ENCODE measurements around the gene ARPC1B. TPM values are rescaled to one million over a fixed set of nuclear protein-coding genes. Genes with fewer than 3 reads are reported as not detected.

ARPC1B gene
- total RNA-seq, 4 donors from 2014 or later = 214 to 273 (median 228) TPM

DNA sequence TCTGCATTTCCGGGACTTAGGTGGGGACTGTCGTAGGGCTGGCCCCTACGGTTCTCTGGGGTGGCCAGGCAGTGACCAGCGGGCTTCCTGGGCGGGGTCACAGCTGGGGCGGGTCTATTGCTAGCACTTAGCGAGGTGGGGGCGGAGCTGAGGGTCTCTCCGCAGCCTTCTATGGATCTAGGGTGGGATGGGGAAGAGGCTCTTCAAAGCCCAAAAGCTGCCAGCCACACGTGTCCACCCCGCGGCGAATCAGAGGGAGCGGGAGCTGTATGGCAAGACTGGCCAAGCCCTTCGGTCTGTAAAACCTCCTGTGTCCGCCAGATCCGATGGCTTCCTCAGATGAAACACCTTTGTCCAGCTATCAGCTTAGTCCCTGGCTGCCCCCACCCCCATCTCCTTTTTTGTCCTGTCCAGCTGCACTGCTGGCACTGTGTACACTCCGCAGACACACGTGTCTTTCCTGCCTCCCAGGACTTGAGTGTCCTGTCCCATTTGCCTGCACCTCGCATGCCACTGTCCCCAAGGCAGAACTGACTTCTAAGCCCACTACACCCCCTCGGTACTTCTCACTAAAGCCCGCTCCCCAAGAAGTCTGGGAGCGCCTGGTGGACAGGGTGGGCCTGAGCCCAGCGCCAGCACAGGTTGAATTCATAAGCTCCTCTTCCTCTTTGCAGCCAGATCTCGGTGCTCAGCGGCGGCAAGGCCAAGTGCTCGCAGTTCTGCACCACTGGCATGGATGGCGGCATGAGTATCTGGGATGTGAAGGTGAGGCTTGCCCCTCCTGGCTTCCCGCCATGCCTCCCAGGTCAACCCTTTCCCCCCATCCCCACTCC, 19.0 kb downstream of the ARPC1B start:
- WGBS, 2 donors = 24 to 37% methylated on average over 22 of the region's 30 CpGs
- no peaks in the 10 kb centered on the region for H3K27me3 ChIP-seq
- H3K27ac ChIP-seq = peak overlapping the region in 2 of 3 donors; percentile 5 to 61
- H3K36me3 ChIP-seq = peaks cover 53 to 60% of the 10 kb centered on the region in 2 donors
- H3K4me1 ChIP-seq = peaks cover 6 to 12% of the 10 kb centered on the region in 2 donors
- intact Hi-C loops (cut with DNase I) = no loop called here
- H3K9me3 ChIP-seq = no peaks in the 10 kb centered on the region
- peak overlapping the region; percentile 4 to 58 (median 54) for H3K4me3 ChIP-seq (replicated peaks in 1 of 3)
- TF ChIP-seq, protein P1, sequence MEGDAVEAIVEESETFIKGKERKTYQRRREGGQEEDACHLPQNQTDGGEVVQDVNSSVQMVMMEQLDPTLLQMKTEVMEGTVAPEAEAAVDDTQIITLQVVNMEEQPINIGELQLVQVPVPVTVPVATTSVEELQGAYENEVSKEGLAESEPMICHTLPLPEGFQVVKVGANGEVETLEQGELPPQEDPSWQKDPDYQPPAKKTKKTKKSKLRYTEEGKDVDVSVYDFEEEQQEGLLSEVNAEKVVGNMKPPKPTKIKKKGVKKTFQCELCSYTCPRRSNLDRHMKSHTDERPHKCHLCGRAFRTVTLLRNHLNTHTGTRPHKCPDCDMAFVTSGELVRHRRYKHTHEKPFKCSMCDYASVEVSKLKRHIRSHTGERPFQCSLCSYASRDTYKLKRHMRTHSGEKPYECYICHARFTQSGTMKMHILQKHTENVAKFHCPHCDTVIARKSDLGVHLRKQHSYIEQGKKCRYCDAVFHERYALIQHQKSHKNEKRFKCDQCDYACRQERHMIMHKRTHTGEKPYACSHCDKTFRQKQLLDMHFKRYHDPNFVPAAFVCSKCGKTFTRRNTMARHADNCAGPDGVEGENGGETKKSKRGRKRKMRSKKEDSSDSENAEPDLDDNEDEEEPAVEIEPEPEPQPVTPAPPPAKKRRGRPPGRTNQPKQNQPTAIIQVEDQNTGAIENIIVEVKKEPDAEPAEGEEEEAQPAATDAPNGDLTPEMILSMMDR (IDR thresholded peaks at IDR 0.05) = no peak
- peak in 1 of 2 donors; percentile 20 for TF ChIP-seq POLR2A (IDR thresholded peaks at IDR 0.05)
- peak; percentile 53 to 71 for DNase-seq

DNA sequence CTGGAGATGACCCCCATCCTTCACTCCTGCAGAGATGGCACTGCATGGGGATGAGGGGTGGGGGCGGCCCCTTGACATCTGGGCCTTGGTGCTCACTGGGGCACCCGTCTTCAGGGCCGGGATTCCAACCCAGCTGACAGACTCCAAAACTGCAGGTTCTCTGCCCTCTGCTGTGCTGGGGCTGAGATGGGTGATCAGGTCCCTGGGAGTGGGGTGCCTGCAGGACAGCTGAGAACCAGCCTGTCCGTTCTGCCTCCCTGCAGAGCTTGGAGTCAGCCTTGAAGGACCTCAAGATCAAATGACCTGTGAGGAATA, 19.6 kb downstream of the ARPC1B start:
- intact Hi-C loops (cut with DNase I) = no loop called here
- H3K27me3 ChIP-seq = no peaks in the 10 kb centered on the region
- TF ChIP-seq, protein P1 (IDR thresholded peaks at IDR 0.05) = no peak
- no peak for TF ChIP-seq POLR2A (IDR thresholded peaks at IDR 0.05)
- H3K9me3 ChIP-seq = no peaks in the 10 kb centered on the region
- H3K27ac ChIP-seq = no peak overlapping the region
- H3K4me3 ChIP-seq (replicated peaks in 1 of 3) = no peak overlapping the region
- 92 to 94% methylated on average over 2 to 4 of the region's 4 CpGs for WGBS, 2 donors
- peaks cover 6 to 12% of the 10 kb centered on the region in 2 donors for H3K4me1 ChIP-seq
- peaks cover 47 to 64% of the 10 kb centered on the region in 2 donors for H3K36me3 ChIP-seq
- no peak for DNase-seq

DNA sequence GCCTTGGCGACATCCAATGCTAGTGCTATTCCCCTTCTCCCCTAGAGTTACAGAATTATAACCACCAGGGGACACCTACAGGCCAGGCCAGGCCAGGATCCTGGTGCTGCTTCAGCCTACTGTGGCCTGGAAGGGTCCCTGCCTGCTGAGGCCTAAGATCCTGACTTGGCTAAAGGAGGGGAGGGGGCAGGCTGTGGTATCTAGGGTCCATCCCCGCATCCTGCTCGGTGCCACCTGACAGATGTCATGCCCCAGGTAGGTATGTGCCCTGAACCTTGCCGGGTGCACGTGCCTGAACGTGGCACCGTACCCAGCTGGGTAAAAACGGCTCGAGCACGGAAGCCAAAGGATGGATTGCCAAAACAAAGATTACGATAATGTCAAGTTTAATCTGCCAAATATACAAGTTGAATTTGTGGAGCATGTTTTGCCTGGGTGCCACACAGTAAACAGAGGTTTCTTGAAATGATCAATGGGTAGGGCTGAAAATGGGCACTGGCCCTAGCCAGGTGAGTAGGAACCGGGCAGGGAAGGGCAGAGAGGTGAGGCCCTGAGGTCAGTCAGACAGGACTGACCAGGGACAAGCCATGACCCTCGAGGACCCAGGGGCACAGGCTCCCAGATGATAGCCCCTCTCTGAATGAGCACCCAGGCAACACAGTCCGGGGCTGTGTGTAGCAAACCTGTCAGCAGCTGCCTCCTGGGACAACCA, 21.2 kb downstream of the ARPC1B start:
- WGBS, 2 donors = 88 to 95% methylated on average over 12 to 13 of the region's 14 CpGs
- Histone ChIP-seq H3K27ac (no peak overlapping the region), H3K4me3 (replicated peaks in 1 of 3) (no peak overlapping the region), H3K9me3 (no peaks in the 10 kb centered on the region), H3K36me3 (peaks cover 43 to 55% of the 10 kb centered on the region in 2 donors), H3K27me3 (no peaks in the 10 kb centered on the region), H3K4me1 (peaks cover 6 to 19% of the 10 kb centered on the region in 2 donors)
- no peak for DNase-seq
- intact Hi-C loops (cut with DNase I) = no loop called here
- no peak for TF ChIP-seq POLR2A (IDR thresholded peaks at IDR 0.05)
- TF ChIP-seq, protein P1 (IDR thresholded peaks at IDR 0.05) = no peak

DNA sequence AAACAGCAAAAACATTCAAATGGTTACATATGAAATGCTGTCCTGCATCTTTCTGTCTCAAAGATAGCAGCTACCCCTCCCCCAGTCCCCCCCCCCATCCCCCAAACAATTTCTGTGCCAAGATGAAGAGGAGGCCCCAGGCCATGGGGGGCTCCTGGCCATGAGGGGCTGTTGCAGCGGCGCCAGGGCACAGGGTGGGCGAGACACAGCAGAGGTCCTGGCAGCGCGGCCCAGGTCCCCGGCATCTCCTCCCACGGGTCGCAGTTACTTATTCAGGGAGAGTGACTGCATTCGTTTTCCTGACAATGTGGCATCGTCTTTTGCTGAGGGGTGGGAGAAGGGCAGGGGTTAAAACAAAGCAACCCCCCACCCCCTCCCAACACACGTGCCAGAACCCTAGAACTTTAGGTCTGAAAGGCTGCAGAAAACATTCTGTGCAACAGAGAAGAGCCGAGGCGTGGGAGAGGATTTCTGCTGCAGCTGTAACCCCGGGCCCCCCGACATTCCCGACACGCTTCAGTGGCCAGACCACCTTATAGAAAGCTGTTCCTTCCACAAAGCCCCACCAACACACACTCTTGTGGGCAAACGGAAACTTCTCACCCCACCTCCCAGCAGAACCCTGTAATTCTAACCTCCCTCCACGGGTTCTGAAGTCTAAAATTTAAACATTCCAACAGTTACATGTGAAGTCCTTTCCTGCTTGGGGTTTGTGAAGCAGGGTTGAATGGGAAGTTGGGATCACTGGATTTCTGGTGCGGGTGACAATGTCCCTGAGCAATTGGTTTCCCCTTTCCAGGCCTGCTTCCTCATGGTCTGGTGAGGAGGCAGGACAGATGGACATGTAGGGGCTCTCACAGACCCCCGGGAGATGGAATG, 22.1 kb downstream of the ARPC1B start:
- WGBS, 2 donors = 80 to 87% methylated on average over 20 to 21 of the region's 21 CpGs
- H3K4me3 ChIP-seq (replicated peaks in 1 of 3) = no peak overlapping the region
- intact Hi-C loops (cut with DNase I) = no loop called here
- peaks cover 46 to 52% of the 10 kb centered on the region in 2 donors for H3K36me3 ChIP-seq
- no peaks in the 10 kb centered on the region for H3K9me3 ChIP-seq
- no peak for DNase-seq
- H3K27me3 ChIP-seq = no peaks in the 10 kb centered on the region
- TF ChIP-seq, protein P1 (IDR thresholded peaks at IDR 0.05) = no peak
- no peak for TF ChIP-seq POLR2A (IDR thresholded peaks at IDR 0.05)
- H3K27ac ChIP-seq = no peak overlapping the region
- H3K4me1 ChIP-seq = peaks cover 6 to 19% of the 10 kb centered on the region in 2 donors

Data from thyroid gland (tissue), 4 donors.